Measurements from ENCODE around the gene CACNA1E.

Gene CACNA1E

GRCh38 chr1:181445436-181445835 is 37.9 kb upstream of the CACNA1E start:
- no peak overlapping the region for H3K4me3 ChIP-seq (replicated peaks in 1 of 2; ENCODE audit: low read depth in 2 of 2, low read length in 2 of 2)
- DNase-seq (ENCODE audit: low read depth in 2 of 2), result no peak
- TF ChIP-seq CTCF (IDR thresholded peaks at IDR 0.05; ENCODE audit: low read depth, low read length), result no peak

GRCh38 chr1:181448461-181448860 is 34.9 kb upstream of the CACNA1E start:
- no peak for TF ChIP-seq CTCF (IDR thresholded peaks at IDR 0.05; ENCODE audit: low read depth, low read length)
- no peak overlapping the region for H3K4me3 ChIP-seq (replicated peaks in 1 of 2; ENCODE audit: low read depth in 2 of 2, low read length in 2 of 2)
- DNase-seq (ENCODE audit: low read depth in 2 of 2), result no peak

GRCh38 chr1:181451661-181452230 is 31.6 kb upstream of the CACNA1E start:
- TF ChIP-seq CTCF (IDR thresholded peaks at IDR 0.05; ENCODE audit: low read depth, low read length), result no peak
- H3K4me3 ChIP-seq (replicated peaks in 1 of 2; ENCODE audit: low read depth in 2 of 2, low read length in 2 of 2), result no peak overlapping the region
- DNase-seq (ENCODE audit: low read depth in 2 of 2), result no peak

- TF ChIP-seq CTCF (IDR thresholded peaks at IDR 0.05; ENCODE audit: low read depth, low read length), result no peak
- no peak for DNase-seq (ENCODE audit: low read depth in 2 of 2)
- no peak overlapping the region for H3K4me3 ChIP-seq (replicated peaks in 1 of 2; ENCODE audit: low read depth in 2 of 2, low read length in 2 of 2)
These were observed 30.6 kb upstream of the CACNA1E start for GRCh38 chr1:181452746-181453145.

- no peak overlapping the region for H3K4me3 ChIP-seq (replicated peaks in 1 of 2; ENCODE audit: low read depth in 2 of 2, low read length in 2 of 2)
- DNase-seq (ENCODE audit: low read depth in 2 of 2), result no peak
- no peak for TF ChIP-seq CTCF (IDR thresholded peaks at IDR 0.05; ENCODE audit: low read depth, low read length)
These were observed 29.6 kb upstream of the CACNA1E start for GRCh38 chr1:181453541-181454201.

- no peak for TF ChIP-seq CTCF (IDR thresholded peaks at IDR 0.05; ENCODE audit: low read depth, low read length)
- no peak overlapping the region for H3K4me3 ChIP-seq (replicated peaks in 1 of 2; ENCODE audit: low read depth in 2 of 2, low read length in 2 of 2)
- DNase-seq (ENCODE audit: low read depth in 2 of 2), result no peak
These were observed 26.8 kb upstream of the CACNA1E start for GRCh38 chr1:181456551-181456950.

- no peak overlapping the region for H3K4me3 ChIP-seq (replicated peaks in 1 of 2; ENCODE audit: low read depth in 2 of 2, low read length in 2 of 2)
- DNase-seq (ENCODE audit: low read depth in 2 of 2), result no peak
- no peak for TF ChIP-seq CTCF (IDR thresholded peaks at IDR 0.05; ENCODE audit: low read depth, low read length)
These were observed 24.9 kb upstream of the CACNA1E start for GRCh38 chr1:181458419-181458818.

Data from cardiac fibroblast (primary cell).